ENCODE data around the gene WDR5B. TPM values are rescaled to one million over a fixed set of nuclear protein-coding genes. Genes with fewer than 3 reads are reported as not detected.
"Not testable (repeated sequence)": the region's sequence is repeated elsewhere in the genome, so short reads cannot be mapped to it uniquely, and the experiment has no call there.

The WDR5B gene
- total and polyA plus RNA-seq, 2 of the 8 experiments (the other 6 are each of a cell fraction or from before 2014, with no cell fraction given), result 1.9 to 3.5 TPM

DNA sequence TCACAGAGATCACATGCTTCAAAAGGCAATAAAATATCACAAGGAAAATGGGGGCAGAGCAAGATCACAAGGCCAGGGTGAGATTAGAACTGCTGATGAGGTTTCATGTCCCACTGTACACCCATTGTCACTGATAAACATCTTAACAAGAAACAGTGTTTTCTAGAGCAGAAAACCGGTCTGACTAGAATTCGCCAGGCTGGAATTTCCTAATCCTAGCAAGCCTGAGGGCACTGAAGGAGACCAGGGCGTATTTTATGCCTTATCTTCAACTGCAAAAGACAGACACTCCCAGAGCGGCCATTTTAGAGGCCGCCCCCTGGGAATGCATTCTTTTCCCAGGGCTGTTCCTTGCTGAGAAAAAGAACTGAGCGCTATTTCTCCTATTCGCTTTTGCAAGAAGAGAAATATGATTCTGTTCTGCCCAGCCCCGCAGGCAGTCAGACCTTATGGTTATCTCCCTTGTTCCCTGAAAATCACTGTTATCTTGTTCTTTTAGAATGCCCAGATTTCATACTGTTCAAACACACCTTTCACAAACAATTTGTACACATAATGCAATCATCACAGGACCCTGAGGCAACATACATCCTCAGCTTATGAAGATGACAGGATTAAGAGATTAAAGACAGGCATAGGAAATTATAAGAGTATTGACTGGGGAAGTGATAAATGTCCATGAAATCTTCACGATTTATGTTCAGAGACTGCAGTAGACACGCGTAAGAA is 28.1 kb upstream of the WDR5B start:
- Histone ChIP-seq H3K27ac (ENCODE audit: low read depth, low read length) (peak overlapping the region; percentile 51; the same call in 1 of the 2 replicates), H3K4me2 (ENCODE audit: insufficient read depth in 1 of 2, low read depth in 2 of 2, low read length in 2 of 2) (peak overlapping the region; percentile 1 to 65; a peak in 3 of 4 replicates)

More for the DNA sequence above, 28.1 kb upstream of the WDR5B start:
- H3K14ac ChIP-seq (ENCODE audit: insufficient read length); H3K9me3 ChIP-seq (ENCODE audit: insufficient read depth in 2 of 2, low read depth in 1 of 2, low read length in 1 of 2); H4K8ac ChIP-seq (ENCODE audit: extremely low read depth, insufficient read depth, low read length); H3K27me3 ChIP-seq (replicated peaks in 1 of 4; ENCODE audit: control insufficient read depth in 3 of 4, extremely low read depth in 1 of 4, insufficient read depth in 3 of 4, low read length in 3 of 4); H2AFZ ChIP-seq (ENCODE audit: low read length); H2BK15ac ChIP-seq (ENCODE audit: low read length); H4K20me1 ChIP-seq (replicated peaks in 1 of 2; ENCODE audit: control insufficient read depth in 1 of 2, insufficient read depth in 2 of 2, low read length in 2 of 2); H2BK5ac ChIP-seq (ENCODE audit: low read depth, low read length); H4K5ac ChIP-seq (ENCODE audit: insufficient read length, low read depth, low read length); FAIRE-seq; H3K4ac ChIP-seq (replicated peaks; ENCODE audit: insufficient read length, low read depth, low read length); H3K79me1 ChIP-seq (ENCODE audit: low read depth, low read length); H3K18ac ChIP-seq (ENCODE audit: extremely low read depth, low read length); H2BK120ac ChIP-seq (replicated peaks; ENCODE audit: low read depth, low read length); CTCF ChIA-PET (ENCODE audit: partially characterized antibody); H2BK12ac ChIP-seq (ENCODE audit: low read depth, low read length); H3K23ac ChIP-seq (ENCODE audit: insufficient read length); H3K23me2 ChIP-seq (ENCODE audit: low read depth, low read length); H2BK20ac ChIP-seq (ENCODE audit: low read length); H3K56ac ChIP-seq (replicated peaks; ENCODE audit: insufficient read length, low read depth, low read length); H2AK5ac ChIP-seq (ENCODE audit: low read depth, low read length); H4K91ac ChIP-seq (replicated peaks; ENCODE audit: insufficient read length, low read length); H3K9ac ChIP-seq (replicated peaks in 1 of 4; ENCODE audit: extremely low read depth in 1 of 4, low read depth in 3 of 4, low read length in 3 of 4); H3K4me1 ChIP-seq (replicated peaks in 1 of 4; ENCODE audit: control insufficient read depth in 3 of 4, insufficient read depth in 4 of 4, low read length in 3 of 4); H3K79me2 ChIP-seq (ENCODE audit: control insufficient read depth in 1 of 2, insufficient read depth in 2 of 2, low read length in 2 of 2): not testable (repeated sequence)
- peak overlapping the region in 1 of 4 experiments; percentile 37; a peak in 2 of 8 replicates for H3K4me3 ChIP-seq (ENCODE audit: extremely low read depth in 1 of 4, insufficient read depth in 2 of 4, low read depth in 3 of 4, low read length in 4 of 4)
- peak; percentile 68 for TF ChIP-seq SP1 (IDR thresholded peaks at IDR 0.05; ENCODE audit: low read depth, low read length)
- TF ChIP-seq EP300 (IDR thresholded peaks at IDR 0.05; ENCODE audit: borderline replicate concordance in 1 of 2, low read depth in 2 of 2, low read length in 2 of 2), result peak in 1 of 2 experiments; percentile 59; a peak in 1 of 3 replicates
- peak; percentile 83 for TF ChIP-seq YY1 (IDR thresholded peaks at IDR 0.05; ENCODE audit: low read depth, low read length)
- peaks cover 0 to 30% (median 14%) of the 10 kb centered on the region in 4 experiments; a peak in 4 of 8 replicates for H3K36me3 ChIP-seq (ENCODE audit: control insufficient read depth in 2 of 4, insufficient read depth in 4 of 4, low read length in 3 of 4)
- DNase-seq (ENCODE audit: low read depth in 1 of 2, low spot score in 2 of 2), result peak in 1 of 2 experiments; percentile 25
- POLR2A ChIA-PET (ENCODE audit: partially characterized antibody), result interaction anchor here (1.4 to 1.6 kb wide), 2 partner anchors 28 to 61 kb away, joined by 3 to 6 read pairs; partner anchors contain the start of genes MIX23 and WDR5B
- 74% methylated on average over 11 of the region's 11 CpGs; no CpG with 5 or more reads in 1 of the 2 experiments for WGBS, 2 experiments (ENCODE audit: extremely low coverage in 1 of 2, insufficient coverage in 1 of 2, insufficient read length in 1 of 2, insufficient replicate concordance in 2 of 2, low coverage in 1 of 2, low lambda C conversion rate in 2 of 2, missing lambda C conversion rate in 1 of 2)
